Endothelial cell of umbilical vein (primary cell): Measurements from ENCODE around the gene EGF. TPM values are rescaled to one million over a fixed set of nuclear protein-coding genes. Genes with fewer than 3 reads are reported as not detected.

Experiments used
- BruUV-seq: library from RNA; stranded (reverse); fragments of 400-500 nt; replicated peaks from 2 replicates; lab custom pipeline; 2021; lab: Mats Ljungman, UMichigan
- CTCF ChIA-PET: fragments of 300-600, 350-600 bp; sonication (Branson Sonifier 250); formaldehyde crosslinking; loops from one replicate; lab custom pipeline; 2021; ENCODE audit warnings: antibody characterized with exemption, inconsistent platforms; lab: Charles Lee
- POLR2A ChIA-PET: fragments of 300-600, 350-600 bp; sonication (Branson Sonifier 250); formaldehyde crosslinking; loops from one replicate; lab custom pipeline; 2021; ENCODE audit warnings: antibody characterized with exemption, inconsistent platforms; lab: Charles Lee
- DNase-seq: peaks from one replicate; pipeline ENCODE4 v3.0.0-alpha.2; 2011; ENCODE audit warnings: low read depth, low spot score
- FAIRE-seq: peaks from 2 replicates; lab custom pipeline; 2011; peaks lifted over from hg19 to GRCh38; lab: Jason Lieb, UNC
- H2AFZ ChIP-seq: 2 replicates; pipeline ENCODE4 v1.6.0; 2012; ENCODE audit warnings: low read depth, low read length, control low read depth, inconsistent platforms
- H3K27ac ChIP-seq: 2 replicates; pipeline ENCODE4 v1.5.1; 2011; ENCODE audit warnings: low read depth, mild to moderate bottlenecking, control low read depth, low read length, moderate library complexity; ENCODE audit not compliant: insufficient read depth
- H3K27me3 ChIP-seq, 2 experiments: 2 replicates each; pipeline versions ENCODE4 v1.6.0 to v1.6.1; 2011; ENCODE audit warnings: low read length in 2 of 2, mixed read lengths in 1 of 2; ENCODE audit not compliant: control insufficient read depth in 2 of 2, insufficient read depth in 2 of 2
- H3K36me3 ChIP-seq, 2 experiments: 2 replicates in 1 of 2; 3 replicates in 1 of 2; pipeline ENCODE4 v1.5.1; 2011; ENCODE audit warnings: low read length in 2 of 2, mild to moderate bottlenecking in 1 of 2, moderate library complexity in 1 of 2; ENCODE audit not compliant: control insufficient read depth in 2 of 2, insufficient read depth in 2 of 2; ENCODE audit errors: extremely low read depth in 1 of 2
- H3K4me1 ChIP-seq: 3 replicates; pipeline ENCODE4 v1.5.1; 2011; ENCODE audit warnings: mild to moderate bottlenecking, low read length; ENCODE audit not compliant: control insufficient read depth, insufficient read depth; ENCODE audit errors: extremely low read depth
- H3K4me2 ChIP-seq: 2 replicates; pipeline ENCODE4 v1.6.1; 2011; ENCODE audit warnings: low read length, control low read depth, mixed read lengths; ENCODE audit not compliant: insufficient read depth
- H3K4me3 ChIP-seq, 3 experiments: fragments of 200-600 bp in 1 of 3; sonication (generic), shearing (Covaris generic) in 1 of 3; replicated peaks in 1 of 3; 2 replicates each; pipeline ENCODE4 v1.5.1; 2011 to 2016; ENCODE audit warnings: control low read depth in 3 of 3, low read length in 3 of 3, mild to moderate bottlenecking in 2 of 3, inconsistent platforms in 1 of 3, low read depth in 1 of 3, moderate library complexity in 1 of 3; ENCODE audit not compliant: insufficient read depth in 1 of 3
- H3K79me2 ChIP-seq: 2 replicates; pipeline ENCODE4 v1.6.0; 2012; ENCODE audit warnings: low read length, inconsistent platforms; ENCODE audit not compliant: control insufficient read depth, insufficient read depth
- H3K9ac ChIP-seq: replicated peaks from 2 replicates; pipeline ENCODE3; 2011; ENCODE audit warnings: low read length, control low read depth; ENCODE audit not compliant: insufficient read depth; ENCODE audit errors: extremely low read depth
- H3K9me1 ChIP-seq: replicated peaks from 3 replicates; pipeline ENCODE4 v1.6.0; 2011; ENCODE audit warnings: mild to moderate bottlenecking, low read length; ENCODE audit not compliant: control insufficient read depth, insufficient read depth; ENCODE audit errors: extremely low read depth
- H3K9me3 ChIP-seq: replicated peaks from 2 replicates; pipeline ENCODE4 v1.5.1; 2012; ENCODE audit warnings: low read length, inconsistent platforms; ENCODE audit not compliant: control insufficient read depth, insufficient read depth
- H4K20me1 ChIP-seq: replicated peaks from 2 replicates; pipeline ENCODE3; 2011; ENCODE audit warnings: mild to moderate bottlenecking, low read length; ENCODE audit not compliant: control insufficient read depth, insufficient read depth; ENCODE audit errors: extremely low read depth
- EZH2 ChIP-seq: IDR thresholded peaks from 2 replicates; pipeline ENCODE4 v1.6.1; 2012; ENCODE audit warnings: borderline replicate concordance, low read depth, mild to moderate bottlenecking, moderate library complexity, low read length, inconsistent platforms; ENCODE audit not compliant: severe bottlenecking
- FOS ChIP-seq: IDR thresholded peaks from 2 replicates; pipeline ENCODE4 v1.6.1; 2011; ENCODE audit warnings: mild to moderate bottlenecking, low read length, moderate library complexity, borderline replicate concordance; ENCODE audit not compliant: insufficient read depth
- GATA2 ChIP-seq: IDR thresholded peaks from 2 replicates; pipeline ENCODE4 v1.7.0; 2011; ENCODE audit warnings: low read depth, mild to moderate bottlenecking, moderate library complexity, mixed read lengths, low read length; ENCODE audit not compliant: insufficient read length, insufficient read depth
- JUN ChIP-seq: IDR thresholded peaks from 2 replicates; pipeline ENCODE4 v1.6.1; 2011; ENCODE audit warnings: borderline replicate concordance, low read depth; ENCODE audit not compliant: insufficient read length, insufficient read depth
- MYC ChIP-seq: IDR thresholded peaks from one replicate; pipeline ENCODE4 v1.6.1; 2011; ENCODE audit warnings: mild to moderate bottlenecking, low read depth, low read length
- POLR2A ChIP-seq: IDR thresholded peaks from 2 replicates; pipeline ENCODE4 v1.6.1; 2012; ENCODE audit warnings: low read depth, mild to moderate bottlenecking, control low read depth, low read length
- POLR2AphosphoS5 ChIP-seq: IDR thresholded peaks from 2 replicates; pipeline ENCODE4 v1.6.1; 2012; ENCODE audit warnings: low read depth, mild to moderate bottlenecking, control low read depth, low read length, moderate library complexity; ENCODE audit not compliant: insufficient read depth
- dilution Hi-C: fragments of 300-500 bp; cut with MboI; formaldehyde crosslinking; loops from one replicate; pipeline ENCODE4 v1.15.0; 2019; ENCODE audit warnings: low sequenced_read_pairs; ENCODE audit not compliant: extremely low pct_ligation_motif_present
- intact Hi-C: fragments of 100-400 bp; cut with micrococcal nuclease; formaldehyde crosslinking; loops from one replicate; pipeline ENCODE4 v1.10.0; 2022
- polyA plus RNA-seq, 4 experiments: library from polyadenylated mRNA; depleted of rRNA in 3 of 4; stranded (reverse) in 3 of 4; unstranded in 1 of 4; fragments of >200 nt; gene quantifications; 2 replicates each; pipeline versions ENCODE4 v1.2.1 to v1.2.3, GENCODE V29; 2011 to 2012; ENCODE audit warnings: missing spikeins in 1 of 4
- total RNA-seq: library from RNA; stranded (reverse); gene quantifications from 2 replicates; pipeline ENCODE4 v1.2.3, GENCODE V29; 2021
- TF ChIP-seq, protein P1 (sequence below): IDR thresholded peaks from 2 replicates; pipeline ENCODE4 v1.6.1; 2011; ENCODE audit not compliant: insufficient read depth, insufficient read length
- TF ChIP-seq, protein P2 (sequence below), 2 donors: IDR thresholded peaks; 1 replicate in 1 of 2; 2 replicates in 1 of 2; pipeline ENCODE4 v1.5.1; 2011; ENCODE audit warnings: low read length in 2 of 2, mild to moderate bottlenecking in 2 of 2, moderate library complexity in 2 of 2, control low read depth in 1 of 2, inconsistent platforms in 1 of 2, low read depth in 1 of 2; ENCODE audit not compliant: insufficient read depth in 1 of 2; ENCODE audit errors: extremely low read depth in 1 of 2

EGF gene
- total and polyA plus RNA-seq, 2 donors (not counting 3 experiments of a cell fraction or from before 2014, with no cell fraction given), result not detected

- Histone ChIP-seq H2AFZ (no peak overlapping the region), H3K4me1 (no peaks in the 10 kb centered on the region), H3K4me3 (no peak overlapping the region), H3K36me3 (no peaks in the 10 kb centered on the region), H3K9me1 (no peaks in the 10 kb centered on the region), H3K27me3 (peaks cover 0 to 3% of the 10 kb centered on the region in 2 experiments), H4K20me1 (no peaks in the 10 kb centered on the region), H3K27ac (no peak overlapping the region), H3K79me2 (no peaks in the 10 kb centered on the region), H3K9me3 (no peaks in the 10 kb centered on the region), H3K4me2 (no peak overlapping the region), H3K9ac (no peak overlapping the region)
- intact Hi-C loops (no loop called here), dilution Hi-C loops (no loop called here)
- TF ChIP-seq, protein P1, sequence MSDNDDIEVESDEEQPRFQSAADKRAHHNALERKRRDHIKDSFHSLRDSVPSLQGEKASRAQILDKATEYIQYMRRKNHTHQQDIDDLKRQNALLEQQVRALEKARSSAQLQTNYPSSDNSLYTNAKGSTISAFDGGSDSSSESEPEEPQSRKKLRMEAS, result no peak
- TF ChIP-seq EZH2, result no peak
- no peak for TF ChIP-seq JUN
- no peak for TF ChIP-seq FOS
- TF ChIP-seq POLR2A, result no peak
- TF ChIP-seq, protein P2, sequence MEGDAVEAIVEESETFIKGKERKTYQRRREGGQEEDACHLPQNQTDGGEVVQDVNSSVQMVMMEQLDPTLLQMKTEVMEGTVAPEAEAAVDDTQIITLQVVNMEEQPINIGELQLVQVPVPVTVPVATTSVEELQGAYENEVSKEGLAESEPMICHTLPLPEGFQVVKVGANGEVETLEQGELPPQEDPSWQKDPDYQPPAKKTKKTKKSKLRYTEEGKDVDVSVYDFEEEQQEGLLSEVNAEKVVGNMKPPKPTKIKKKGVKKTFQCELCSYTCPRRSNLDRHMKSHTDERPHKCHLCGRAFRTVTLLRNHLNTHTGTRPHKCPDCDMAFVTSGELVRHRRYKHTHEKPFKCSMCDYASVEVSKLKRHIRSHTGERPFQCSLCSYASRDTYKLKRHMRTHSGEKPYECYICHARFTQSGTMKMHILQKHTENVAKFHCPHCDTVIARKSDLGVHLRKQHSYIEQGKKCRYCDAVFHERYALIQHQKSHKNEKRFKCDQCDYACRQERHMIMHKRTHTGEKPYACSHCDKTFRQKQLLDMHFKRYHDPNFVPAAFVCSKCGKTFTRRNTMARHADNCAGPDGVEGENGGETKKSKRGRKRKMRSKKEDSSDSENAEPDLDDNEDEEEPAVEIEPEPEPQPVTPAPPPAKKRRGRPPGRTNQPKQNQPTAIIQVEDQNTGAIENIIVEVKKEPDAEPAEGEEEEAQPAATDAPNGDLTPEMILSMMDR (IDR thresholded peaks at IDR 0.05; ENCODE audit: extremely low read depth in 1 of 2, insufficient read depth in 1 of 2, low read depth in 1 of 2, low read length in 2 of 2), result no peak
- TF ChIP-seq MYC, result no peak
- no peak for TF ChIP-seq GATA2
- no peak for TF ChIP-seq POLR2AphosphoS5
- ChIA-PET CTCF (interaction anchor here (19.1 kb wide), 1 partner anchor 503 kb away, joined by 527 read pairs; no protein-coding TSS in a partner anchor), POLR2A (no interaction called here)
- no TSS peak for BruUV-seq
- no peak for DNase-seq
- FAIRE-seq, result no peak
Observed at GRCh38 chr4:110010797-110011196, 98.1 kb downstream of the EGF start.
